Duodenal mucosa (tissue), 2 donors: Measurements from ENCODE around the gene SYDE2.
"Not testable (repeated sequence)": the region's sequence is repeated elsewhere in the genome, so short reads cannot be mapped to it uniquely, and the experiment has no call there.

Source experiments
- H3K27ac ChIP-seq: one replicate; pipeline ENCODE4 v1.7.0; 2013; ENCODE audit warnings: low read depth, low read length
- H3K27me3 ChIP-seq, 2 donors: one replicate each; pipeline ENCODE4 v1.7.0; 2013; ENCODE audit warnings: low read length in 2 of 2, control low read depth in 1 of 2; ENCODE audit not compliant: insufficient read depth in 2 of 2, control insufficient read depth in 1 of 2
- H3K36me3 ChIP-seq, 2 donors: one replicate each; pipeline ENCODE4 v1.7.0; 2013; ENCODE audit warnings: low read length in 2 of 2, control low read depth in 1 of 2; ENCODE audit not compliant: insufficient read depth in 2 of 2, control insufficient read depth in 1 of 2
- H3K4me1 ChIP-seq, 2 donors: one replicate each; pipeline ENCODE4 v1.7.0; 2013; ENCODE audit warnings: low read length in 2 of 2, control low read depth in 1 of 2; ENCODE audit not compliant: insufficient read depth in 2 of 2, control insufficient read depth in 1 of 2
- H3K4me3 ChIP-seq, 2 donors: one replicate each; pipeline ENCODE4 v1.7.0; 2013; ENCODE audit warnings: low read length in 2 of 2, low read depth in 1 of 2
- H3K9ac ChIP-seq, 2 donors: one replicate each; pipeline ENCODE4 v1.7.0; 2013; ENCODE audit warnings: low read length in 2 of 2, low read depth in 1 of 2
- H3K9me3 ChIP-seq, 2 donors: one replicate each; pipeline ENCODE4 v1.7.0; 2013; ENCODE audit warnings: low read length in 2 of 2, control low read depth in 1 of 2; ENCODE audit not compliant: control insufficient read depth in 1 of 2

Gene SYDE2

GRCh38 chr1:85200463-85201339 lies at the start of gene SYDE2:
Gene SYDE2, minus strand, starts transcription at chr1:85201016. Its CDS starts 20 bp downstream, at chr1:85200996.
- H3K36me3 ChIP-seq, result no peaks in the 10 kb centered on the region
- H3K4me3 ChIP-seq, result peak within 1 kb of the TSS; percentile 88 to 95
- no peaks in the 10 kb centered on the region for H3K27me3 ChIP-seq
- peak within 1 kb of the TSS; percentile 79 to 80 for H3K9ac ChIP-seq
- H3K27ac ChIP-seq, result peak within 1 kb of the TSS; percentile 91
- H3K9me3 ChIP-seq, result no peaks in the 10 kb centered on the region
- H3K4me1 ChIP-seq, result peaks cover 11 to 16% of the 10 kb centered on the region in 2 donors

- not testable (repeated sequence) for H3K27ac ChIP-seq, H3K4me1 ChIP-seq, H3K4me3 ChIP-seq, H3K9ac ChIP-seq, H3K27me3 ChIP-seq, H3K9me3 ChIP-seq
- peaks cover 0 to 26% of the 10 kb centered on the region in 2 donors for H3K36me3 ChIP-seq
These were observed 48.2 kb upstream of the SYDE2 start for GRCh38 chr1:85249042-85249441.

GRCh38 chr1:85245891-85246290 lies 45.1 kb upstream of the SYDE2 start:
- Histone ChIP-seq H3K4me1 (no peaks in the 10 kb centered on the region), H3K4me3 (no peak overlapping the region), H3K27me3 (no peaks in the 10 kb centered on the region), H3K9me3 (no peaks in the 10 kb centered on the region), H3K36me3 (peaks cover 0 to 7% of the 10 kb centered on the region in 2 donors), H3K9ac (no peak overlapping the region), H3K27ac (no peak overlapping the region)

GRCh38 chr1:85245456-85245855 lies 44.6 kb upstream of the SYDE2 start:
- H3K9ac ChIP-seq, result no peak overlapping the region
- no peaks in the 10 kb centered on the region for H3K4me1 ChIP-seq
- peaks cover 0 to 3% of the 10 kb centered on the region in 2 donors for H3K36me3 ChIP-seq
- no peak overlapping the region for H3K4me3 ChIP-seq
- no peaks in the 10 kb centered on the region for H3K9me3 ChIP-seq
- H3K27me3 ChIP-seq, result no peaks in the 10 kb centered on the region
- no peak overlapping the region for H3K27ac ChIP-seq

GRCh38 chr1:85244271-85245061 lies 43.6 kb upstream of the SYDE2 start:
- Histone ChIP-seq H3K4me3 (no peak overlapping the region), H3K27me3 (no peaks in the 10 kb centered on the region), H3K27ac (no peak overlapping the region), H3K4me1 (no peaks in the 10 kb centered on the region), H3K9ac (no peak overlapping the region), H3K9me3 (no peaks in the 10 kb centered on the region), H3K36me3 (no peaks in the 10 kb centered on the region)

GRCh38 chr1:85243372-85243771 lies 42.6 kb upstream of the SYDE2 start:
- Histone ChIP-seq H3K4me1 (no peaks in the 10 kb centered on the region), H3K9ac (no peak overlapping the region), H3K27me3 (no peaks in the 10 kb centered on the region), H3K9me3 (no peaks in the 10 kb centered on the region), H3K36me3 (no peaks in the 10 kb centered on the region), H3K27ac (no peak overlapping the region), H3K4me3 (no peak overlapping the region)

- H3K27me3 ChIP-seq, result no peaks in the 10 kb centered on the region
- no peaks in the 10 kb centered on the region for H3K4me1 ChIP-seq
- no peak overlapping the region for H3K4me3 ChIP-seq
- H3K9ac ChIP-seq, result no peak overlapping the region
- H3K9me3 ChIP-seq, result no peaks in the 10 kb centered on the region
- H3K36me3 ChIP-seq, result no peaks in the 10 kb centered on the region
- no peak overlapping the region for H3K27ac ChIP-seq
These were observed 39.8 kb upstream of the SYDE2 start for GRCh38 chr1:85240643-85241042.

GRCh38 chr1:85240174-85240601 lies 39.4 kb upstream of the SYDE2 start:
- Histone ChIP-seq H3K4me3 (no peak overlapping the region), H3K4me1 (no peaks in the 10 kb centered on the region), H3K36me3 (no peaks in the 10 kb centered on the region), H3K27me3 (no peaks in the 10 kb centered on the region), H3K9ac (no peak overlapping the region), H3K9me3 (no peaks in the 10 kb centered on the region), H3K27ac (no peak overlapping the region)

- no peak overlapping the region for H3K27ac ChIP-seq
- no peak overlapping the region for H3K9ac ChIP-seq
- no peaks in the 10 kb centered on the region for H3K9me3 ChIP-seq
- no peaks in the 10 kb centered on the region for H3K36me3 ChIP-seq
- no peaks in the 10 kb centered on the region for H3K4me1 ChIP-seq
- H3K4me3 ChIP-seq, result no peak overlapping the region
- H3K27me3 ChIP-seq, result no peaks in the 10 kb centered on the region
These were observed 36.8 kb upstream of the SYDE2 start for GRCh38 chr1:85237613-85238012.

- no peaks in the 10 kb centered on the region for H3K9me3 ChIP-seq
- H3K27ac ChIP-seq, result no peak overlapping the region
- H3K9ac ChIP-seq, result no peak overlapping the region
- no peaks in the 10 kb centered on the region for H3K36me3 ChIP-seq
- no peak overlapping the region for H3K4me3 ChIP-seq
- H3K27me3 ChIP-seq, result no peaks in the 10 kb centered on the region
- peaks cover 3 to 10% of the 10 kb centered on the region in 2 donors for H3K4me1 ChIP-seq
These were observed 29.6 kb upstream of the SYDE2 start for GRCh38 chr1:85230305-85230977.
